Endometrial microvascular endothelial cells (primary cell): ENCODE results near the gene C4BPB. TPM values are rescaled to one million over a fixed set of nuclear protein-coding genes. Genes with fewer than 3 reads are reported as not detected.

Experiments used
- in situ Hi-C: cut with HindIII; loops from 2 replicates; pipeline ENCODE4 v1.10.0; 2017; ENCODE audit warnings: low sequenced_read_pairs, low pct_unique_long_range_greater_than_20kb; ENCODE audit errors: inconsistent ontology term
- total RNA-seq: library from RNA; depleted of rRNA; stranded (reverse); fragments of >200 nt; gene quantifications from one replicate; pipeline ENCODE4 v1.2.3, GENCODE V29; 2015; ENCODE audit errors: inconsistent ontology term

Gene C4BPB
- total RNA-seq, 1 donor from 2014 or later, result not detected

DNA sequence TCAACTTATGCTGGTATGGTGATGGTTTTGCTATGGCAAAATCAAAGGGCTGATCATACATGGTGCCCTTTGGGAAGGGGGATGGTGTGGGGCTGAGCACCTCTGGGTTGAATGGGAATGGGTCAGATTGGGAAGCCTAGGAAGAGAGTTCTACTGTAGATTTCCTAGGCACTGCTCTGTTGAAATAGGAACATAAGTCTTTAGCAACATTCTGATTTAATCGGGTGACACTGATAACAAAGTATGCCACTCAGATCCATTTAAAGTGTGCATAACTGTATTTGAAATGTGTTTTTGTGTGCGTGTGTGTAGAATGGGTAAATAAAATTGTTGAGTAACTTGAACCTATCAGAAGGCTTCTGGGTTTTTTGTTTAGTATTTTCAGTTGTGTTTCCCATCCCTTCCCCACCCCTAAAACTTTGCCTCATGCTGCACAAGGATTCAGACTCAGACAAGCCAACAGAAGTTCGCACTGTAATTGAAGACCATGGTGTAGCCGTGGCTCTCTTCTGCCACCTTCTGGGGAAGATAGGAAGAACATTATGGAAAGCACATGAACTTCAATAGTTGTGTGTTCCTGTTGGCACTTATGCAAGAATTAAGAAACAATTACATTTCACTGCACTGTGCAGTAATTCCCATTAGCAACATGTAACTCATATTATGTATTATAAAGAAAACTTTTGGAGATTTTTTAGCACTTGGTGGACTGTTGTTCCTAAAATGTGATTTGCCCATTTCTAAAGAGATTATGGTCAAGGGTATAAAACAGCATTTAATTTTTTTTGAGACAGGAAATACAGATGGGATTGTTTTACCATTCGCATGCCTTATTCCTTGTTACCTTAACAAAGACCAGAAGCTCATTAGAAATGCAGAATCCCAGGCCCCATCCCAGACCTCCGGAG is 10.9 kb upstream of the C4BPB start:
- in situ Hi-C loops, result no loop called here

GRCh38 chr1:207078578-207079132 is 10.0 kb upstream of the C4BPB start:
- in situ Hi-C loops, result no loop called here

- in situ Hi-C loops, result no loop called here
Observed at GRCh38 chr1:207079706-207080241, 8.9 kb upstream of the C4BPB start.

- in situ Hi-C loops, result no loop called here
Observed at GRCh38 chr1:207081088-207081487, 7.6 kb upstream of the C4BPB start.

- in situ Hi-C loops, result no loop called here
Observed at GRCh38 chr1:207081806-207082205, 6.9 kb upstream of the C4BPB start.

DNA sequence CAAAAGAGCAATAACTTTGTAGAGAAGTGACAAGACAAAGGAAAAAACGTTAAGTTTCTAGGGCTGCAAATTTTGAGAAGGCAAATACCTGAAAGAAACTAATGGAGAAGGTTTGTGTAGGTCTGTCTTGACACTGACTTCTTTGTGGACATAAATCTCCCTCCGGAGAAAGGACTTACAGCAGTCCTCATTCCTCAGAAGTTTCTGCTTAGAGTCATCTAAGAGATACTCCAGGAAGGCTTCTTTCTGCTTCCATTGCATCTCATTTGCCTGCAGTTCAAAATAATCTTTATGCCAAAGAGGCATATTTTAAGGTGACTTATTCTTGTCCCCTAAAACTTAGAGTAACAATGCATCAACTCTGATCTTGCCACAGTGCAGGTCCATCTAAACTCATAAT is 4.4 kb upstream of the C4BPB start:
- in situ Hi-C loops, result no loop called here

DNA sequence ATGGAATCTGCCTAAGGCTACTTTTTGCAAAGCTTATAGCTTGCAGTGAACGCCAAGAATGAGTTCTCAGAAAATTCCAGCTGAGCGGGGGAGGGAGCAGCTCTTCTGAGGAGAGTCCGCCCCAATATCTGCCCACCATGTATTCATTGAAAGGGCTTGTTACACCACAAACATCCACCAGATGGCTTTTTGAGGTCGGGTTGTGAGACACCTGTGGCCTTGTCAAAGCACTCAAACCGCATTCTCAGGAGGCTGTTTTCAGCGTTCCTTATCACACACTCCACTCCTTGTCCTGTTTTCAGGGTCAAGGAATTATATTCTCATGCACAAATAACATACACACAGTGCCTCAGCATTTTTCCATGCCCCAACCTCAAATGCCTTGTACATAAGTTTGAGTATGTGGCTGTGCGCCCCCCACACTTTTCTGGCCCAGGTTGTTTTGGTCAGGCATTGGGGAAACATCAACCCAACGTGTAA is 3.9 kb upstream of the C4BPB start:
- in situ Hi-C loops, result no loop called here

DNA sequence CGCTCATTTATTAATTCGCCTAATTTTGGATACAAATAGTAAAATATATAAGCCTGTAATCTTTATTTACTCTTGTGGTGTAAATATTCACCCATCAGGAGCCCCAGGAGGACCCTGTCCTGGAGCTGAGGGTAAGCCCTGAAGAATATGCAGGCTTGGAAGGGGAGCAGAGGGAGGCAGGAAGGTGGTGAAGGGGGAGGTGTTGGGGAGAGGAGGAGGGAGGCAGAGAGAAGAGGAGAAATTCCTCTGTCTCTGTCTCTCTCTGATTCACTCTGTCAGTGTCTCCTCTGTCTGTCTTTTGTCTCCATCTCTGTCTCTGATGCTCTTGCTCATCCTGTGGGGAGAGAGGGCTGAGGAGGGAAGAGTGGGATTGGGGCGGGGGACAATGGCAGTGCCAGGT is 2.8 kb upstream of the C4BPB start:
- in situ Hi-C loops, result no loop called here

DNA sequence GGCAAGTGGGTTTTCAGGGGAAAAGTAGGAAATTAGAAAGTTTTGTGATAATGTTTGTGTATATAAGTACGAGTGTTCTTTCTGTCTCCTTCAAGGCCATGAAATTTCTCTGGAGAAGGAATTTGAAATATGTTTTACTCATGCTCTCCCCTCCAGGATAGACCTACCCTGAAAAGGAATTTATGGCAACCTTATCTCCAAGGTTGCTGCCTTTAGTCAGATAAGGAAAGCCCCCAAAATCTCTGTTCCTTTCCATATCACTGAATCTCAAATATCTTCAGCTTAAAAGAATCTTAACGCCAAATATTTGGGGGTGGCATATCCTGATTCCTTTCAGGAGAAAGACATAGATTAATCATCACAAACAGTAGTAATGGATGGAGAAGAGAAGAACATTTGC is 499 bp upstream of the C4BPB start:
- in situ Hi-C loops, result no loop called here

DNA sequence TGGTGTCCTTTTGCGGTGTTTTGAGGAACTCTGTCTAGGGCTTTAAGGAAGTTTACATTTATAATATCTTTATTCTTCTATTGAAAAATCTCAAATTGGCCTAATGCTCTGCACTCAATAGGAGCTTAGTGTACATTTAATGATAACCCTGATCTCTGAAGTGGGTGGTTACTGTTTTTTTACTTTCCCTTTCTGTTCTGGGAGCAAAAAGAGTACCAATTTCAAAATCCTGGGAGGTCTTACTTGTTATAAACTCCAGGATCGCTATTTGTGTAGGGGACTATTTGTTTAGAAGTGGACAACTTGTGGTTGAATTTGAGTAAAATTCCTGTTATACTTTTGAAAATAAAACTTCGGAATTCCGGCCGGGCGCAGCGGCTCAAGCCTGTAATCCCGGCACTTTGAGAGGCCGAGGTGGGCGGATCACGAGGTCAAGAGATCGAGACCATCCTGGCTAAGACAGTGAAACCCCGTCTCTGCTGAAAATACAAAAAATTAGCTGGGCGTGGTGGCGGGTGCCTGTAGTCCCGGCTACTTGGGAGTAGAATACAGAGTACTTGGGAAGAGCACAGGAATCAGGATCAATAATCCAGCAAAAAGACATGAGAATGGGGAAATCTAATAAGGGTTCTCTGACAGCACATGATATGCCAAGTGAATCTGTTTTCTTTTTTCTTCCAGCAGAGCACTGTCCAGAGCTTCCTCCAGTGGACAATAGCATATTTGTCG is 1.1 kb downstream of the C4BPB start:
- in situ Hi-C loops, result no loop called here

DNA sequence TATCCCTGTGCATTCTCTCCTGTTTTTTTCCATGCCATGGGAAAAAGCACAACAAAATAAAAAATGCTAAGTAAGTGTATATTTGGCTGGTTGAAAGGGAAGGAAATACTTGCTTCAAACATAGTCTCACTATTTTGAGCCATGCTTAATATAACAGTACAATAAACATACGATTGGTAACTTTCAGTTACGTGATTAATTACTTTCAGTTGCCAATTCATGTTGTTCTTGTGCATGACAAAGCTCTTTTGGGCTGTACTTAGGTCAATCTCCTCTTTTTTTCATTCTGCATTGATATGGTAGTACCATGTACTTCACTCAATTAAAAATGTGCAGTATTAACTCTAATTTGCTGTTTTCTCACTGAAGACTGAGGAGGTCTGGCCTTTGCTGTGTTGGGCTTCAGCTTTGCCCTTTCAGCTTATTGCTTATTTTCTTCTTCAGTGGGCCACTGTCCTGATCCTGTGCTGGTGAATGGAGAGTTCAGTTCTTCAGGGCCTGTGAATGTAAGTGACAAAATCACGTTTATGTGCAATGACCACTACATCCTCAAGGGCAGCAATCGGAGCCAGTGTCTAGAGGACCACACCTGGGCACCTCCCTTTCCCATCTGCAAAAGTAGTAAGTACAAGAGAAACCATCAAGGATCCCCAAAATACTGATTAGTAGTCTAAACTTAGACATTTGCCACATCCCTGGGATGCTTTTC is 2.7 kb downstream of the C4BPB start:
- in situ Hi-C loops, result no loop called here

DNA sequence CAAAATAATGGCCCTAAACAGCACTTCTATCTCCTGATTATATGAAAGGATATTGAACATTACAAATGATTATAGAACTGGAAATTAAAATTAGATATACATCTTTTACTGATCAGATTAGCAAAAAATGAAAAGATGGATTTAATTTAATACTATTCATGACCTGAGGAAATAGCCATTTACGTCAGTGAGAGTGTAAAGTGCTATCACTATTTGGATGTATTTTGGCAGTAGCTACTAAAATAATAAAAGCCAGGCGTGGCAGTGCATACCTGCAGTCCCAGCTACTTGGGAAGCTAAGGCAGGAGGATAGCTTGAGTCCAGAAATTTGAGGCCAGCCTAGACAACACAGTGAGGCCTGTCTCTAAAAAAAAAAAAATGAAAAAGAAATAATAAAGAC is 5.3 kb downstream of the C4BPB start:
- in situ Hi-C loops, result no loop called here

DNA sequence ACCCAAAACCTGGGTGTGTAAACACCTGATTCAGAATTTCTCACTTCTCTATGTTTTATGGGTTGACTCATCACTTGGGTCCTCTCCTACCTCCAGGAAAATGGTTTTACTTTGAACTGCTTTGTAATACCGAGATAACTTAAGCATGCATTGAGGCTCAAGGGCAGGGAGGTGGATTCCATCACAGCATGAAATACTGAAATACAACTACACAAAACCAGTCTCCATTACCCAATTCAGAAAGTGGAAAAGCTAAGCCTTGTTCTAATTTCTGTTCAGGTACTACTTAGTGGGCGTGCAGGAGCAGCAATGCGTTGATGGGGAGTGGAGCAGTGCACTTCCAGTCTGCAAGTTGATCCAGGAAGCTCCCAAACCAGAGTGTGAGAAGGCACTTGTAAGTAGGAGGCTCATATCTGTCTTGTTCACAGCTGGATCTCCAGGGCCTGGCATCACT is 9.2 kb downstream of the C4BPB start:
- in situ Hi-C loops, result no loop called here

DNA sequence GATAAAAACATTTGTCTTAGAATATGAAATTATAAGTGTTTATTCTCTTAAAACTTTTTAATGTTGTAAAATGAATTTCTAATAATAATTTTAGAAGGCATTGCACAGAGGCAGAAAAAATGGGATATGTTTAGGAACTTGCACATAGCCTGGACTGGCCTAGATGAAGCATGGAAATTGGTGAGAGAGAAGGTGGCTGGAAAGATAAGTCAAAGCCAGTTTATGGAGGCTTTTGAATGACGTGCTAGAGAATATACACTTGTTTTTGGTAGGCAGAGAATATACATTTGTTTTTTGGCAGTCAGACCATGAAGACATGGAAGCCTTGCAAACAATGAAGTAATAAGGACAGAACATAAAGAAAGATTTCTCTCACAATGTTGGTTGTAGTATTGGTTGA is 13.1 kb downstream of the C4BPB start:
- in situ Hi-C loops, result no loop called here

GRCh38 chr1:207102146-207102545 is 13.5 kb downstream of the C4BPB start:
- in situ Hi-C loops, result no loop called here

DNA sequence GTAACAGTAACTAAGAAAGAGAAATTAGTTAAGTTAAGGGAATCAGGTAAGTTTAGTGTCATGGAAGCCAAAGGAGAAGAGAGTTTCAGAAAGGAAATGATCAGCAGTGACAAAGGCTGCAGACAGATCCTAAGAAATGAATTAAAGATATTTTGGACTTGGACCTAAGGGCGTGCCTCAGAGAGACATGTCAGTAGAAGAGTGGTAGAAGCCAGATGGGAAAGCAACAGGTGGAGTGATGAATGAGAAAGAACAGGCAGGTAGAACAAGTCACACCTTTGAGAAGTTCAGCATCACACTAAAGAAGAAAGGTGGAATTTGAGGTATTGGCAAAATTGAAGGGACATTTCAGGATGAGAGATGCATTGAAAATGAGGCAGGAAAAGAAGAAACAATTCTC is 14.0 kb downstream of the C4BPB start:
- in situ Hi-C loops, result no loop called here

DNA sequence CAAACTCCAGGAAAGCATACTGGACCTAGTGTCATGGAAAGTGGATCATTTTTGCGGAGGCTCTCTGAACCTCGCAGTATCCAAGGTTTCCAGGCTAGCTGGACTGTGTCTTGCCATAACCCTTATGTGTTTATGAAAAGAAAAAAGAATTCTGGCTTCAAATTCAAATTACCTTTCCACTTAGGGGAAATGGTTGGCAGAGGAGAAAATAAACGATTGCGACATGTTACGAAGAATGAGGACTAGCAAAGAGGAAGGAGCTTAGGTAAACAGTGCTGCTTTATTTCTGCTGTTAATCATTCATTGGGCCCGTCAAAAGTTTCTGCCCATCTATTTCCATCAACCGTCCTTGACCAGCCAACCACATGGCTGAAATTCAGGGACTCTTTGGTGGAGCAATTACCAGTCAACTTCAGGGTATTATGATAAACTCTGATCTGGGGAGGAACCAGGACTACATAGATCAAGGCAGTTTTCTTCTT is 15.3 kb downstream of the C4BPB start, which contains the start of gene C4BPA:
TSS of gene C4BPA (plus strand) at position 342 of the 482 bp plus-strand sequence. CDS start 8,793 bp downstream, outside the sequence.
- in situ Hi-C loops, result no loop called here

GRCh38 chr1:207109004-207109403 is 20.3 kb downstream of the C4BPB start:
- in situ Hi-C loops, result no loop called here
